Measurements from ENCODE around the gene CALML4. TPM values are rescaled to one million over a fixed set of nuclear protein-coding genes. Genes with fewer than 3 reads are reported as not detected.

The CALML4 gene
- total RNA-seq, 2 experiments from 2014 or later = 28.7 to 32.5 TPM

- no peaks in the 10 kb centered on the region for H4K20me1 ChIP-seq (ENCODE audit: insufficient read depth, low read length)
- H2AFZ ChIP-seq (ENCODE audit: low read length) = no peak overlapping the region
- H3K4me2 ChIP-seq (ENCODE audit: low read length) = no peak overlapping the region
- H3K4me3 ChIP-seq (ENCODE audit: low read depth, low read length, poor library complexity, severe bottlenecking) = no peak overlapping the region
- TF ChIP-seq CTCF (conservative IDR thresholded peaks at IDR 0.05; ENCODE audit: low read length) = no peak
- CTCF ChIA-PET (ENCODE audit: unreplicated experiment) = no interaction called here
- no peak overlapping the region for H3K27ac ChIP-seq (ENCODE audit: low read depth, low read length, poor library complexity, severe bottlenecking)
- peaks cover 8% of the 10 kb centered on the region for H3K4me1 ChIP-seq (ENCODE audit: insufficient read depth, low read length, poor library complexity, severe bottlenecking)
- no peaks in the 10 kb centered on the region for H3K36me3 ChIP-seq (ENCODE audit: insufficient read depth, low read length)
- intact Hi-C loops (cut with micrococcal nuclease; ENCODE audit: unreplicated experiment) = no loop called here
- POLR2A ChIA-PET = interaction anchor here (0.5 to 1.0 kb wide), 2 partner anchors 47 to 130 kb away, joined by 3 to 4 read pairs; no protein-coding TSS in a partner anchor
- no peaks in the 10 kb centered on the region for H3K9me2 ChIP-seq (ENCODE audit: insufficient read depth, low read length)
- no peaks in the 10 kb centered on the region for H3K79me2 ChIP-seq (ENCODE audit: insufficient read depth, low read depth, low read length)
- no TSS peak for BruUV-seq (replicated peaks)
- DNase-seq (ENCODE audit: low spot score) = no peak
- 0 out of 2 replicates have a peak, but pooled peaks cover 3% of the 10 kb centered on the region for H3K9me3 ChIP-seq (ENCODE audit: low read length)
Observed at GRCh38 chr15:68249058-68249713, 44.1 kb upstream of the CALML4 start.

- no peak for DNase-seq (ENCODE audit: low spot score)
- H3K79me2 ChIP-seq (ENCODE audit: insufficient read depth, low read depth, low read length) = no peaks in the 10 kb centered on the region
- no peak overlapping the region for H3K27ac ChIP-seq (ENCODE audit: low read depth, low read length, poor library complexity, severe bottlenecking)
- 0 out of 2 replicates have a peak, but pooled peaks cover 5% of the 10 kb centered on the region for H3K9me3 ChIP-seq (ENCODE audit: low read length)
- H2AFZ ChIP-seq (ENCODE audit: low read length) = no peak overlapping the region
- no peaks in the 10 kb centered on the region for H3K9me2 ChIP-seq (ENCODE audit: insufficient read depth, low read length)
- H3K36me3 ChIP-seq (ENCODE audit: insufficient read depth, low read length) = no peaks in the 10 kb centered on the region
- H4K20me1 ChIP-seq (ENCODE audit: insufficient read depth, low read length) = no peaks in the 10 kb centered on the region
- CTCF ChIA-PET (ENCODE audit: unreplicated experiment) = no interaction called here
- intact Hi-C loops (cut with micrococcal nuclease; ENCODE audit: unreplicated experiment) = no loop called here
- H3K4me2 ChIP-seq (ENCODE audit: low read length) = no peak overlapping the region
- POLR2A ChIA-PET = no interaction called here
- peaks cover 5% of the 10 kb centered on the region for H3K4me1 ChIP-seq (ENCODE audit: insufficient read depth, low read length, poor library complexity, severe bottlenecking)
- TF ChIP-seq CTCF (conservative IDR thresholded peaks at IDR 0.05; ENCODE audit: low read length) (no peak), EZH2phosphoT487 (IDR thresholded peaks at IDR 0.05; ENCODE audit: borderline replicate concordance, low read depth, low read length) (no peak)
- no TSS peak for BruUV-seq (replicated peaks)
- no peak overlapping the region for H3K4me3 ChIP-seq (ENCODE audit: low read depth, low read length, poor library complexity, severe bottlenecking)
Observed at GRCh38 chr15:68244235-68244634, 39.1 kb upstream of the CALML4 start.

All from OCI-LY7 (cell line).